Stimulated activated CD8-positive, alpha-beta memory T cell treated with anti-CD3 and anti-CD28 coated beads, Interleukin-4, amount 100 ng/mL, for 1 hour (primary cell): ENCODE data around the gene RAB4A.

ENCODE experiments used
- DNase-seq, 2 donors: peaks; one replicate each; pipeline ENCODE4 v3.0.0-alpha.2; 2020; ENCODE audit warnings: low read depth in 2 of 2, low spot score in 1 of 2

RAB4A gene

GRCh38 chr1:229270547-229271447 is at the start of gene RAB4A:
Gene RAB4A, plus strand, starts transcription at chr1:229271111. Its CDS starts 229 bp downstream, at chr1:229271340.
- DNase-seq = peak; percentile 46 to 57

- DNase-seq = no peak
Observed at GRCh38 chr1:229222081-229222480, 48.8 kb upstream of the RAB4A start.

- DNase-seq = no peak
Observed at GRCh38 chr1:229223498-229223897, 47.4 kb upstream of the RAB4A start.

- DNase-seq = no peak
Observed at GRCh38 chr1:229224308-229224707, 46.6 kb upstream of the RAB4A start.

- DNase-seq = no peak
Observed at GRCh38 chr1:229225331-229225782, 45.6 kb upstream of the RAB4A start.

GRCh38 chr1:229226796-229227195 is 44.1 kb upstream of the RAB4A start:
- DNase-seq = no peak

- peak; percentile 64 to 71 for DNase-seq
Observed at GRCh38 chr1:229227298-229227919, 43.5 kb upstream of the RAB4A start.

- DNase-seq = no peak
Observed at GRCh38 chr1:229228522-229228921, 42.4 kb upstream of the RAB4A start.

- DNase-seq = no peak
Observed at GRCh38 chr1:229229137-229229720, 41.7 kb upstream of the RAB4A start.

- no peak for DNase-seq
Observed at GRCh38 chr1:229229721-229230139, 41.2 kb upstream of the RAB4A start.

GRCh38 chr1:229230140-229230892 is 40.6 kb upstream of the RAB4A start:
- no peak for DNase-seq

- DNase-seq = no peak
Observed at GRCh38 chr1:229230893-229231753, 39.8 kb upstream of the RAB4A start.

GRCh38 chr1:229231754-229232119 is 39.2 kb upstream of the RAB4A start:
- DNase-seq = no peak

GRCh38 chr1:229234870-229235472 is 35.9 kb upstream of the RAB4A start:
- DNase-seq = no peak

- DNase-seq = no peak
Observed at GRCh38 chr1:229237320-229237719, 33.6 kb upstream of the RAB4A start.

- no peak for DNase-seq
Observed at GRCh38 chr1:229238231-229238630, 32.7 kb upstream of the RAB4A start.

- no peak for DNase-seq
Observed at GRCh38 chr1:229238674-229239415, 32.1 kb upstream of the RAB4A start.

- no peak for DNase-seq
Observed at GRCh38 chr1:229240532-229240931, 30.4 kb upstream of the RAB4A start.

GRCh38 chr1:229241390-229241789 is 29.5 kb upstream of the RAB4A start:
- DNase-seq = no peak
